ENCODE measurements around the gene AP1AR. TPM values are rescaled to one million over a fixed set of nuclear protein-coding genes. Genes with fewer than 3 reads are reported as not detected.
"Not testable (repeated sequence)": the region's sequence is repeated elsewhere in the genome, so short reads cannot be mapped to it uniquely, and the experiment has no call there.

The AP1AR gene
- total RNA-seq, 1 donor from 2014 or later = 18.9 TPM

GRCh38 chr4:112201915-112202505, 29.6 kb upstream of the AP1AR start:
- Mint-ChIP-seq H3K27ac (no peak overlapping the region), H3K4me3 (no peak overlapping the region), H3K36me3 (no peaks in the 10 kb centered on the region), H3K9me3 (no peaks in the 10 kb centered on the region), H3K27me3 (no peaks in the 10 kb centered on the region), H3K4me1 (ENCODE audit: unreplicated experiment) (no peaks in the 10 kb centered on the region)
- TF ChIP-seq CTCF (conservative IDR thresholded peaks at IDR 0.05) = no peak
- no peak for DNase-seq (ENCODE audit: extremely low spot score, unreplicated experiment)

GRCh38 chr4:112203593-112203992, 28.0 kb upstream of the AP1AR start:
- H3K9me3 Mint-ChIP-seq = no peaks in the 10 kb centered on the region
- no peak overlapping the region for H3K4me3 Mint-ChIP-seq
- H3K27ac Mint-ChIP-seq = no peak overlapping the region
- H3K36me3 Mint-ChIP-seq = no peaks in the 10 kb centered on the region
- no peaks in the 10 kb centered on the region for H3K27me3 Mint-ChIP-seq
- no peak for TF ChIP-seq CTCF (conservative IDR thresholded peaks at IDR 0.05)
- DNase-seq (ENCODE audit: extremely low spot score, unreplicated experiment) = no peak
- no peaks in the 10 kb centered on the region for H3K4me1 Mint-ChIP-seq (ENCODE audit: unreplicated experiment)

- H3K27me3 Mint-ChIP-seq = peaks cover 3% of the 10 kb centered on the region
- no peak for DNase-seq (ENCODE audit: extremely low spot score, unreplicated experiment)
- H3K4me3 Mint-ChIP-seq = no peak overlapping the region
- H3K4me1 Mint-ChIP-seq (ENCODE audit: unreplicated experiment) = no peaks in the 10 kb centered on the region
- H3K9me3 Mint-ChIP-seq = no peaks in the 10 kb centered on the region
- H3K36me3 Mint-ChIP-seq = no peaks in the 10 kb centered on the region
- H3K27ac Mint-ChIP-seq = no peak overlapping the region
- TF ChIP-seq CTCF (conservative IDR thresholded peaks at IDR 0.05) = no peak
Measured at GRCh38 chr4:112206431-112206830, 25.2 kb upstream of the AP1AR start.

- H3K4me1 Mint-ChIP-seq (ENCODE audit: unreplicated experiment); H3K27me3 Mint-ChIP-seq; DNase-seq (ENCODE audit: extremely low spot score, unreplicated experiment); H3K27ac Mint-ChIP-seq; H3K4me3 Mint-ChIP-seq; H3K9me3 Mint-ChIP-seq; H3K36me3 Mint-ChIP-seq: not testable (repeated sequence)
Measured at GRCh38 chr4:112208137-112209095, 23.2 kb upstream of the AP1AR start.

GRCh38 chr4:112210777-112211176, 20.8 kb upstream of the AP1AR start:
- H3K27me3 Mint-ChIP-seq = peaks cover 3% of the 10 kb centered on the region
- no peak overlapping the region for H3K4me3 Mint-ChIP-seq
- no peaks in the 10 kb centered on the region for H3K9me3 Mint-ChIP-seq

More at GRCh38 chr4:112210777-112211176, 20.8 kb upstream of the AP1AR start:
- Mint-ChIP-seq H3K27ac (no peak overlapping the region), H3K4me1 (ENCODE audit: unreplicated experiment) (no peaks in the 10 kb centered on the region), H3K36me3 (no peaks in the 10 kb centered on the region)
- no peak for DNase-seq (ENCODE audit: extremely low spot score, unreplicated experiment)
- TF ChIP-seq CTCF (conservative IDR thresholded peaks at IDR 0.05) = no peak
